A673 (cell line): ENCODE results near the gene CCDC40.

Experiments used
- CTCF ChIP-seq: fragments of 300-800, 200-600 bp; sonication (generic); conservative IDR thresholded peaks from 2 replicates; pipeline ENCODE4 v1.5.1; 2017; ENCODE audit warnings: low read depth, mild to moderate bottlenecking, antibody characterized with exemption, low read length, moderate library complexity, mixed read lengths
- EZH2 ChIP-seq: fragments of 200-600 bp; sonication (generic); IDR thresholded peaks from 2 replicates; pipeline ENCODE4 v1.6.1; 2017; ENCODE audit warnings: borderline replicate concordance, low read depth, mild to moderate bottlenecking, mixed read lengths, antibody characterized with exemption, low read length; ENCODE audit not compliant: poor library complexity, severe bottlenecking

- TF ChIP-seq CTCF (no peak), EZH2 (no peak)
These were observed 78.3 kb downstream of the CCDC40 start for GRCh38 chr17:80114758-80115157.
